CD4-positive, alpha-beta T cell treated with Interleukin-4 for 4 hours (primary cell): ENCODE results near the gene DEDD2.

Experiments
- DNase-seq: peaks from one replicate; pipeline ENCODE4 v3.0.0-alpha.2; 2020

DEDD2 gene

GRCh38 chr19:42248270-42249148 lies 31.0 kb upstream of the DEDD2 start:
- no peak for DNase-seq

GRCh38 chr19:42247640-42248199 lies 30.2 kb upstream of the DEDD2 start:
- DNase-seq = no peak

DNA sequence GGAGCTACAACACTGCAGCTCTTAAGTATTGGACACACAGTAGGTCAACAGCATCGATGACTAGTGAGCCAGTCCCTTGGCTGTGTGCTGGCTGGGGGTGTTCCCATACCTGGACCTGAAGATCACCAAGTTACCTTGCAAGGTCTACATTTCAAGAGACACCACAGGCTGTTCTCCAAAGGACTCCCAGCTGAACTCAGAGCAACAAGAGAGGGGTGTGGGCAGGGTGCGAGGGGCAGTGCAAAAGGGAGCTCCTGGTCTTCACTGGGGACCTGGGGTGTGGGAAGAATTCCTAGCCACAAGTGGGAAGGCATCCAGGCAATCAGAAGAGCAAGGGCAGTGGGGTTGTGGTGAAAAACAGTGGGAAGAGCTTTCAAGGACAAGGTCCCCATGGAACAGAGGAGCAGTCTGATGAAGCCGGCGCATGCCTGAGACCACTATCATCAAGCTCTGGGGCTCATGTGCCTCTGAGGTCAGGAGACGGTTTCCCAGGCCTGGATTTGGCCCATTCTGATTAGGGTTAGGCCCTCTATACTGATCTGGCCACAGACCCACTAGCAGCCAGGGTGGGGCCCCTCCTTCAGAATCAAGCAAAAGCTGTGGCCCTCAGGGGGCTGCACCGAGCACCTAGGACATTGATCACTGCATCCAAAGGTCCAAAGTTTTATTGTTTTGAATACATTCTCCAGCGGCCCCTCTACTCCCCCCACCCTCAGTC lies 29.6 kb upstream of the DEDD2 start:
- DNase-seq = no peak

DNA sequence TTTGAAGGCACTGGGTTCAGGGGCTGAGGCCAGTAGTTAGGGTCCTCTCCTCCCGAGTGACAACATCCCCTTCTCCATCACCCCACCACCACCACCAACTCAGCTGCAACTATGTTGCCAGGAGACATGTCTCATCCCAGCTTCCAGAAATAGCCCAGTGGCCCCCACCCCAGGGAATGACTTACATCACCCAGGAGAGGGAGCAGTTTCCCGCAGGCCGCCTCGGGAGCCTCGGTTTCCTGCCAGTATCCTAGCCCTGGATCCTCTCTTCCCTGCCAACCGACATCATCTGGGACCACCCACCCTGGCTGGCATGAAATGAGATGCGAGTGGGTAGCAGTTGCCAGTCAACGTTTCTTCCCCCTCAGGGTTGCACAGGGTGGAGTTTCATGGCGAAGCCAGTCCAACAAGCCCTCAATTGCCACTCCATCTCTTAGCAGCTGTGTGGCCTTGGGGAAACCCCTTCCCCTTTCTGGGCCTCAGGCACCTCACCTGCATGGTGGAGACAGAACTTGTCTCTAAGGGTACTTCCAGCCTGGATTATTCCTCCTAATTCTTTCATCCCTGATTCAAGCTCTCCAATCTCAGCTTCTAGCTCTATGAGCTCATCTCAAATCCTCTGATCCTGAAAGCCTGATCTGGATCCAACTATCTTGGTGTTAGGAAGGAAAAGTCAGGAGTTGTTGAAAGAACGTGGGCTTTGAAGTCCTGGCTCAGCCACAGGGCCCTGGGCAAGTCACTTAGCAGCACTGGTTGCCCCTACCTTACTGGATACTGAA lies 28.9 kb upstream of the DEDD2 start:
- DNase-seq = no peak

DNA sequence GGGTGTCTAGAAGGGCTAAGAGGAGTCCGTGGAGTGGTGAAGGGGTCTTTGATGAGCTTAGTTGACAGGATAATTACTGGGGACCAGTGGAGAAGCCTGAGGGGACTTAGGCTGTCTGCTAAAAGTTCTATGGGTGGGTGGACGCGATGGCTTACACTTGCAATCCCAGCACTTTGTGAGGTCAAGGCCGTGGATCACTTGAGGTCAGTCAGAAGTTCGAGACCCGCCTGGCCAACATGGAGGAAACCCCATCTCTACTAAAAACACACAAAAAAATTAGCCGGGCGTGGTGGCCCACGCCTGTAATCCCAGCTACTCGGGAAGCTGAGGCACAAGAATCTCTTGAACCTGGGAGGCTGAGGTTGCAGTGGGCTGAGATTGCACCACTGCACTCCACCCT lies 27.8 kb upstream of the DEDD2 start:
- DNase-seq = no peak

DNA sequence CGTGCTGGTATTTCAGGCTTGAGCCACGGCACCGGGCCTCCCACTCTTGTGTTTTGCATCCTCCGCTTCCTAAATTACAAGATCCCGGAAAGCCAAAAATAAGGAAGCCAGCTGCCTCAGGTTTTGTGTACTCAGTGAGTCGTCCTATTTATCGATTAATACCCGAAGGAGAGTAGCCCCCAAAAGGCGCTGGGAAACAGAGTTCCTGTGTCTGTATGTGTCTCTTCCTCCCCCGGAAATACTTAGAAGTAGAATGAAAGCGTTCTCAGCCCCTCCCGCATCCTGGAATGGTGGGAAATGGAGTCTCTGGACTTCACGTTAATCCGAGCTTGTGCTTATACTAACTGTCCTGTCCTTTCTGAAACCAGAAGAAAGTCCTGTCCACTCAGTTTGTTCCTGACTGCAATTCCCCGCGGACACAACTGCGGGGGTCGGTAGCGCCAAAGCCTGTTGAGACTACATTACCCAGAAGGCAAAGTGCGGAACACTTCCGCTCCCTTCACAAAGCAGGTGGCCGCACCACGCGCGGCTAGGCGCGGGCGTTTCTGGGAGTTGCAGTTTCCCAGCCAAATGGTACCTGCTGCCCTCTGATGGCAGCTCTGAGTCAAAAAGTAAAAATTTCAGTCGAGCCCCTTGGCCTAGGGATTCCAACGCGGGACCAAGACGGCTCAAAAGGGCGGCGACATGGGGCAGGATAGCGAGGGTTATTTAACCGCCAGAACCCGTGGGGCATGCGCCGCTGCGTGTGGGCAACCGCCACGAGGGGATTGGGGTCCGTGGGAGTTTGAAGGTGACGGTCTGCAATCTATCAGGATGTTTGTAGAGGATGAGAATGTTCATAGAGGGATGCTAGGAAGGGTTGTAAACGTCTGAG lies 27.1 kb upstream of the DEDD2 start:
- DNase-seq = peak; percentile 91

DNA sequence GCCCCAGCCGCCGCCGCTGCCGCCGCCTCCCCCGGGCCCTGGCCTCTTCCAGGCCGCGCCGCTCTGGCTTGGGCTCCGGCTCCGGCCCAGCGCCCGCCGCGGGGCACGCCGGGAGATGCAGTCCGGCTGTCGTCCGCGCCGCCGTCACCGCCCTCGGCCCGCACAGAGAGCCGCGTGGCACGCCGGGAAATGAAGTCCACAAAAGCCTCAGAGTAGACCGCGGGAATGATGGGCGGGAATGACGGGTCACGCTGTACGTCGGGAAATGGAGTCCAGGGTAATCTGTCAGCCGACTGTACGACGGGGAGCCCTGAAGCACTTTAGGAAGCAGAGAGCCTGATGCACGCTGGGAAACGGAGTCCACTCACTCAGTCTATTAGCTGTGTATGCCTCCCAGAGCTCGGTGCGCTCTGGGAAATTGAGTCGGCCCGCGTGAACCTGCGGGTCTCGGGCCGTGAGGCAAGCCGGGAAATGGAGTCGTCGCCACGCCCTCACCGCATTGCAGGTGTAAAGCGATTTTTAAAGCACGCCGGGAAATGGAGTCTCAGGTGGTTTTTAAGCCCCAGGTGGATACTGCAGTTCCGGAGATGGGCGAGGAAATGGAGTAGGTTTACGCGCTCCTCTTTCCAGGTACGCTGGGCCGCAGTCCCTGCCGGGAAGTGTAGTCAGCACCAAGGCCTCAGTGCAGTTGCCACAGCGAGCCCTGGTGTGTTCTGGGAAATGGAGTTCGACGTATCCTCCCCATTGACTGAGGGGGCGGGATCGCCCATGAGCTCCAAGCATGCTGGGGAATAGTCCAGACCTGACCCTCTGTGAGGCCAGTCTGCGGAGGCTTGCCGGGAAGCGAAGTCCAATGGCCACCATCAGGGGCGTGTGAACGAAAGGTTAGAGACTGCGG lies 25.3 kb upstream of the DEDD2 start, which contains the start of gene GSK3A:
Gene GSK3A, minus strand, starts transcription at position 91 of the 898 bp plus-strand sequence. CDS start 137 bp downstream, outside the sequence.
- DNase-seq = peak; percentile 98

DNA sequence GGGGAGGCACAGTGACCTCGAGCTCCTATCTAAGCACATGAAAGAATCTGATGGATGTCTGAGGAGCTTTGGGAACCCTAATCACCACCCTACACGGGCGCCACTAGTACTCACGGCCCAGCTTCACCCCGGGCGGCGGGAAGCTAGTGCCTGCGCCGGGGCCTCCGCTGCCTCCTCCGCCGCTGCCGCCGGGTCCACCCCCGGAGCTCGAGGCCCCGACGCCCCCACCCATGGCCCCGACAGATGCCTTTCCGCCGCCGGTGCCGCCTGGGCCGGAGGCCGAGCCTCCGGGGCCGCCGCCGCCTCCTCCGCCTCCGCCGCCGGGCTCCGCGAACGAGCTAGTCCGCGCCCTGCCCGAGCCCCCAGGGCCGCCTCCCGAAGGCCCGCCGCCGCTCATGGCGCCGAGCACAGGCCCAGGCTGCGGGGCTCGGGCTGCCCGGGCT lies 24.6 kb upstream of the DEDD2 start:
- no peak for DNase-seq

- DNase-seq = no peak
Measured at GRCh38 chr19:42241279-42241678, 23.8 kb upstream of the DEDD2 start.

DNA sequence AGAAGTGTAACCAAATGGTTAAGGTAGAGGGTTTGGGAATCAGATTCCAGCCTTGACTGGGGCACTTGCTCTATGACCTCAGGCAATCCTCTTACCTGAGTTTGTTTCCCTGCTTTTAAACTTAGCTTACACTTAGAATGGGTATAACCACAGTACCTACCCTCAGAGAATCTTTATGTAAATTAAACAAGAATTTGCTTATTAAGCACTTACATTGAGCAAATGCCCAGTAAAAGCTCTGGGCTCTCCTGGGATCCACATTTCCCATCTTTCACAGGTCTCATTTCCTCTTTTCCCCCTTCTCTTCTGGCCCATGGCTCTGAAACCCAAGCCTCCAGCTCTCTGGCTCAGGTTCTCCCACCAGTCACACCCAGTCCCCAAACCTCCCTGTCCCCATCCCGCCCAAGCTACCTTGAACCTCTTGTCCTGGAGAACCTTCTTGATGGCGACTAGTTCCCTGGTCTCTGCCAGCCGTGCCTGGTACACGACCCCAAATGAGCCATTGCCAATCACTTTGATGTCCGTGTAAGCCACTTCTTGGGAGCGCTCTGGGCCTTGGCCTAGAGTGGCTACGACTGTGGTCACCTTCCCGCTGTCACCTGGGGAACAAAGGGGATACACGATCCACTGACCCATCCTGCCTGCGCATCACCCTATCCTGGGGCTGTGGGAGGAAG lies 22.2 kb upstream of the DEDD2 start:
- no peak for DNase-seq

GRCh38 chr19:42235181-42235580 lies 17.7 kb upstream of the DEDD2 start:
- no peak for DNase-seq

GRCh38 chr19:42234364-42234763 lies 16.9 kb upstream of the DEDD2 start:
- DNase-seq = no peak

- DNase-seq = no peak
Measured at GRCh38 chr19:42233678-42234292, 16.3 kb upstream of the DEDD2 start.

DNA sequence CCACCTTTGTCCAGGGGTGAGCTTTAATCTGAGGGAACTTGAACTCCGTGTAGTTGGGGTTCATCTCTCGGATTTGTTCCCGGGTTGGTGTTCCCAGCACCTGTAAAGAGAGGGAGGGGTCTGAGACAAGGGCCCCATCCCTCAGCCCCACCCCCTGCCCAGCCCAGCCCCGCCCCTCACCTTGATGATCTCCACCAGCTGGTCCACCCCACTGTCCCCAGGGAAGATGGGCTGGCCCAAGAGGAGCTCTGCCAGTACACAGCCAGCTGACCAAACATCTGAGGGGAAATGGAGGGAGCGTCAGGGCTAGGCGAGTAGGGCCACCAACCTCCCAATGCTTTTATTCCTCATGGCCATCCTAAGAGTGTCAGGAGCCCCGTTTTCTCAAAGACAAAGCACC lies 15.6 kb upstream of the DEDD2 start:
- DNase-seq = no peak

DNA sequence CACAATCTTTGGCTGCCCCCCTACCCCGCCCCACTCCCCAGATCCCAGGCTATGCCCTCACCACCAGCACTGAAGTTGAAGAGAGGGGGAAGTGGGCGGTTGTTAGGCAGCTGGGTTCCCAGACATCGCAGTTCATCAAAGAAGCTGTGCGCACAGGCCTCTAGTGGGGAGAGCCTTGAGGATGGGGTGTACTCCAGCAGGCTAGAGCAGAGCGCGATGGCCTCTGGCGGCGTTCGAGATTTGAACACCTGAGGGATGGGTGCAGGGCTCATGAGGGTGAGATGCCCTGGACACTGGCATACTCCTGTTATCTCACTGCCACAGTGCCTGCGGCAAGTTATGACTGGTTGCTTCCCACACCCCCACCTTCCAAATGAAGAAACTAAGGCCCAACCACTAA lies 15.0 kb upstream of the DEDD2 start:
- DNase-seq = no peak

GRCh38 chr19:42230571-42230970 lies 13.1 kb upstream of the DEDD2 start:
- no peak for DNase-seq

GRCh38 chr19:42229855-42230351 lies 12.4 kb upstream of the DEDD2 start:
- DNase-seq = no peak

DNA sequence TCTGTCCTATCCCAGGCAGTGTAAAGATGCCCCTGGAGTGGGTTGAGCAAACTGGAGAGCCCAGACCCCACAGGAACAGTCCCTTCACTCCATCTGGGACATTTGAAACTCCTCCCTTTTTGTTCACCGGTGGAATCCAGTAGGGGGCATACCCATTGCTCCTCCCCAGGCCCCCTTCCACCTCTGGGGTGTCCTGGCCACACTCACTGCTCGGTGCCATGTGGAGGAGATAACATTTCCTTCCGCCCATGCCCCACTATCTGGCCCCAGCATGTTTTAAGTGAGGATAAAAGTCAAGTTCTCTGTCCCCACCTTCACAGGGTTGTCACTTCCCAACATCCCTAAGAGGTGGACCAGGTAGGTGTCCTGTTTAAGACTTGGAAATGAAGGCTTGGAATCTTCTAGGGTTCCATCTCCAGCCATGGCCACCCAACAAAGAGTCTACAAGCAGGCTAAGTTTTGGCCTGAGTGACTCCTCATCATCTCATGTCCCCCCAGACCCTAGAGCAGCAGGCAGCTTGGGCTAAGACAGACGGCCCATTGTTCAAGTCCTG lies 11.9 kb upstream of the DEDD2 start:
- no peak for DNase-seq

DNA sequence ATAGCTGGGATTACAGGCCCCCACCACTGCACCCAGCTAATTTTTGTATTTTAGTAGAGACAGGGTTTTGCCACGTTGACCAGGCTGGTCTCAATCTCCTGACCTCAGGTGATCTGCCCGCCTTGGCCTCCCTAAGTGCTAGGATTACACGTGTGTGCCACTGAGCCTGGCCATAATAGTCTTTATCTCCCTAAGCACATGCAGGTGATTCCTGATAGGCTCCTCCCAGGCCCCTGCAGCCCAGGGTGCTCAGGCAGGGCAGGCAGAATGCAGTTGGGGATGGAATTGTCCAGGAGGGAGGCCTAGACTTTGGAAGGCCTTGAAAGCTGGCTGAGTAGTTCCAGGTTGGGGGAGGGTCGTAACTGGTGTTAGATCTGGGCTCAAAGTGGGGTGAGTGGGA lies 11.2 kb upstream of the DEDD2 start:
- DNase-seq = no peak
